Measurements from ENCODE around the gene B4GALT7.

DNA sequence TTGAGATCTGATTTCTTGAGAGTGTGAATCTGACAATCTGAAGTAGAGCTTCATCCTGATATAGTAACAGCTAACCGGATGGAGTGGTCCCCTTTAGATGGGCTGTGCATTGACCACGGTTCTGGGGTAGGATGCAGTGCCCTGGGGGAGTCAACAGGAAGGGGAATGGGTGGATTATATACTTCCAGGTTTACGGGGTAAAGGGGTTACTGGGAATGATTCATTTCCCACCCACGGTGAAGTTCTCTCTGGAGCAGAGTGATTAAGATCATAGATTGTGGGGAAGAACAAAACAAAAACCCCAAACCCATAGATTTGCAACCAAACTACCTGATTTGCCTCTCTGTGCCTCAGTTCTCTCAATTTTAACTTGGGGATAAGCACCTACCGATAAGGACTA is 1.5 kb upstream of the B4GALT7 start:
- TF ChIP-seq CTCF (conservative IDR thresholded peaks at IDR 0.05; ENCODE audit: low read length) (no peak), EZH2phosphoT487 (IDR thresholded peaks at IDR 0.05; ENCODE audit: borderline replicate concordance) (no peak)

Data from Loucy (cell line).